ENCODE data around the gene APOF.

- TF ChIP-seq CTCF (IDR thresholded peaks at IDR 0.05) (no peak), POLR2A (IDR thresholded peaks at IDR 0.05) (no peak), POLR2AphosphoS5 (IDR thresholded peaks at IDR 0.05; ENCODE audit: insufficient read depth in 1 of 2, low read depth in 1 of 2) (no peak)
Measured at GRCh38 chr12:56333197-56333678, 29.4 kb downstream of the APOF start.

All from vagina (tissue), 2 donors.